GM21381 (cell line): Measurements from ENCODE around the gene FRK.
"Not testable (repeated sequence)": the region's sequence is repeated elsewhere in the genome, so short reads cannot be mapped to it uniquely, and the experiment has no call there.

Source experiments
- ATAC-seq: cut with Tn5 transposase; IDR thresholded peaks from one replicate; pipeline ENCODE4 v1.9.1; 2021; ENCODE audit warnings: mild to moderate bottlenecking, moderate library complexity; ENCODE audit not compliant: unreplicated experiment

Gene FRK

DNA sequence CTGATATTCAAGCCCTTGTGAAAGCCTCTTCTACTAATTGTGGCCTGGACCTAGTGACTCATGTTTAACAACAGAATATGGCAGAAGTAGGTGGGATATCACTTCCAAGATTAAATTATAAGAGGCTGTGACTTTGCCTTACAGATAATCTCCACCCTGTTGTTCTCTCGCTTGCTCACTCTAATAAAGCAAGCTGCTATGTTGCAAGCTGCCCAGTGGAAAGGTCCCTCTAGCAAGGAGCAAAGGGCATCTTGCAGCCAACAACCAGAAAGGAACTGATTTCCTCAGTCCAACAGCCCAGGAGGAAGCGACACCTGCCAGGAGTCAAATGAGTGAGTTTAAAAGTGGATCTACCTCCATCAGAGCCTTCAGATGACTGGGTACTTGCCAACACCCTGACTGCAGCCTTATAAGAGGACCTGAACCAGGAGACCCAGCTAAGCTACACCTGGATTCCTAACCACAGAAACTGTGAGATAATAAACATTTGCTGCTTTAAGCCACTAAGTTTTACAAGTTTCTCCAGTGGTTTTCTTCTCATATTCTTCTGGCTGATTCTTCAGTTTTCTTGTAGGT is 112.6 kb downstream of the FRK start:
- ATAC-seq: no peak

GRCh38 chr6:115945812-115946211 is 114.9 kb downstream of the FRK start:
- ATAC-seq: no peak

- ATAC-seq: no peak
Measured at GRCh38 chr6:115945306-115945705, 115.4 kb downstream of the FRK start.

DNA sequence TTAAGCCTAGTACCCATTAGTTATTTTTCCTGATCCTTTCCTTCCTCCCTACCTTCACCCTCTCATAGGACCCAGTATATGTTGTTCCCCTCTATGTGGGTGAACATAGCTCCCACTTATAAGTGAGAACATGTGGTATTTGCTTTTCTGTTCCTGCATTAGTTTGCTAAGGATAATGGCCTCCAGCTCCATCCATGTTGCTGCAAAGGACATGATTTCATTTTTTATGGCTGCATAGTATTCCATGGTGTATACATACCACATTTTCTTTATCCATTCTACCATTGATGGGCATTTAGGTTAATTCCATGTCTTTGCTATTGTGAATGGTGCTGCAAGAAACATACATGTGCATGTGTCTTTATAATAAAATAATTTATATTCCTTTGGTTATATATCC is 115.9 kb downstream of the FRK start:
- not testable (repeated sequence) for ATAC-seq

DNA sequence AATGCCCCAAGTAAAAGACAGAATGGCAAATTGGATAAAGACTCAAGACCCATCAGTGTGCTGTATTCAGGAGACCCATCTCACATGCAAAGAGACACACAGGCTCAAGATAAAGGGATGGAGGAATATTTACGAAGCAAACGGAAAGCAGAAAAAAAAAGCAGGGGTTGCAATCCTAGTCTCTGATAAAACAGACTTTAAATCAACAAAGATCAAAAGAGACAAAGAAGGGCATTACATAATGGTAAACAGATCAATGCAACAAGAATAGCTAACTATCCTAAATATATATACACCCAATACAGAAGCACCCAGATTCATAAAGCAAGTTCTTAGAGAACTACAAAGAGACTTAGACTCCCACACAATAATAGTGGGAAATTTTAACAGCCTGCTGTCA is 123.2 kb downstream of the FRK start:
- not testable (repeated sequence) for ATAC-seq

DNA sequence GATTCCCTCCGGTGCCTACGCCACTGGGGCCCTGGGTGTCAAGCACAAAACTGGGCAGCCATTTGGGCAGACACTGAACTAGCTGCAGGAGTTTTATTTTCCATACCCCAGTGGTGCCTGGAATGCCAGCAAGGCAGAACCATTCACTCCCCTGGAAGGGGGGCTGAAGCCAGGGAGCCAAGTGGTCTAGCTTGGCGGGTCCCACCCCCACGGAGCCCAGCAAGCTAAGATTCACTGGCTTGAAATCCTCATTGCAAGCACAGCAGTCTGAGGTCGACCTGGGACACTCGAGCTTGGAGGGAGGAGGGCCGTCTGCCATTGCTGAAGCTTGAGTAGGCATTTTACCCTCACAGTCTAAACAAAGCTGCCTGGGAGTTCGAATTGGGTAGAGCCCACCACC is 125.3 kb downstream of the FRK start:
- no peak for ATAC-seq

DNA sequence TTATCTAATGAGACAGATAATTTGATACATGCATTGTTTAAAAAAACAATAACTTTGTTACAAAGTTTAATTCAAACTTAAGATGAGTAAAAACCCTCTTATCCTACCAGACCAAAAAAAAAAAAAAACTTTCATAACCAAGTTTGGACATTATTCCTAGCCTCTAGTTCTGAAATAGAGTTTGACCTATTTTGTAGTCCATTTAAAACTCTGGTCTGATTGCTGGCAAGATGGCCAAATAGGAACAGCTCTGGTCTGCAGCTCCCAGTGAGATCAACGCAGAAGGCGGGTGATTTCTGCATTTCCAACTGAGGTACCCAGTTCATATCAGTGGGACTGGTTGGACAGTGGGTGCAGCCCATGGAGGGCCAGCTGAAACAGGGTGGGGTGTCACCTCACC is 125.9 kb downstream of the FRK start:
- ATAC-seq: no peak

- ATAC-seq: no peak
Measured at GRCh38 chr6:115934145-115934544, 126.5 kb downstream of the FRK start.

DNA sequence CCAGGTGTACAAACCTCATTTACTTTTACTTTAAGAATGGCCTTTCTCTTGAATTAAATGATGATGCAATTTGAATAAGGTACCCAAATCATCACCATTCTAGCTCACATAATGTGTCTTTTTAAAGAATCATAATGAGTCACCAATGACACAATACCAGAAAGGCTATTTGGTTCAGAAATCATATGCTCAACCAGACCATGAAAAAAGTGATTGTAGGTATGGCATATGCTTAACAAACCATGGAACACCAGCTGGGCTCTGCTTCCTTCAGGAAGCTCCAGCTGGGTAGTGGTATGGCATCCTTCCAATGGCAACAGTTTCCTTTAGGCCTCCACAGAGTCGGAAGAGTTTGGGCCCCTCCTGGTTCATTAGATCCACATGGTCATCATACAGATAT is 128.2 kb downstream of the FRK start:
- ATAC-seq: no peak

DNA sequence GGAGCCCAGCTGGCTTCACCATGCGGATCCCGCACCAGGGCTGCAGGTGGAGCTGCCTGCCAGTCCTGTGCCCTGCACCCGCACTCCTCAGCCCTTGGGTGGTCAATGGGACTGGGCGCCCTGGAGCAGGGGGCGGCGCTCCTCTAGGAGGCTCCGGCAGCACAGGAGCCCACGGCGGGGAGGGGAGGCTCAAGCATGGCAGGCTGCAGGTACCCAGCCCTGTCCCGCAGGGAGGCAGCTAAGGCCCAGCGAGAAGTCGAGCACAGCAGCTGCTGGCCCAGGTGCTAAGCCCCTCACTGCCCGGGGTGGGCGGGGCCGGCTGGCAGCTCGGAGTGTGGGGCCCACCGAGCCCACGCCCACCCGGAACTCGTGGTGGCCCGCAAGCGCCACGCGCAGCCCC is 132.7 kb downstream of the FRK start:
- ATAC-seq: not testable (repeated sequence)

DNA sequence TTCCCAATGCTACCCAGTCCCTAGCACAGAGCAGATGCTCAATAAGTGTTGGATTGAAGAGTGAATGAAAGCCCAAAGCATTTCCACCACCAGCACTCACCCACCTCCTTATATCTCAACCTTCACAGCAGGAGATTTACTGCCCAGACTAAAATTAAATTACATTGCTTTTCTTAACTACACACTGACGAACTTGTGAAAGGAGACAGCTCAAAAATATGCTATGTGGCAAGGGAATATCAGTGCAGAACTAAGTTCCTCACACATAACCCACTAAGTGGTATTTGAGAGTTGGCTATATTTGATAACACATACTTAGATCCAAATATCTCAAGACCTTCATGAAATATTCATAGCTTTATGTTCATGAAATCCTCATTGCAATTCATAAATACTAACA is 137.7 kb downstream of the FRK start:
- no peak for ATAC-seq

GRCh38 chr6:115914098-115914497 is 146.6 kb downstream of the FRK start:
- ATAC-seq: no peak

GRCh38 chr6:115909923-115910546 is 150.7 kb downstream of the FRK start:
- no peak for ATAC-seq

DNA sequence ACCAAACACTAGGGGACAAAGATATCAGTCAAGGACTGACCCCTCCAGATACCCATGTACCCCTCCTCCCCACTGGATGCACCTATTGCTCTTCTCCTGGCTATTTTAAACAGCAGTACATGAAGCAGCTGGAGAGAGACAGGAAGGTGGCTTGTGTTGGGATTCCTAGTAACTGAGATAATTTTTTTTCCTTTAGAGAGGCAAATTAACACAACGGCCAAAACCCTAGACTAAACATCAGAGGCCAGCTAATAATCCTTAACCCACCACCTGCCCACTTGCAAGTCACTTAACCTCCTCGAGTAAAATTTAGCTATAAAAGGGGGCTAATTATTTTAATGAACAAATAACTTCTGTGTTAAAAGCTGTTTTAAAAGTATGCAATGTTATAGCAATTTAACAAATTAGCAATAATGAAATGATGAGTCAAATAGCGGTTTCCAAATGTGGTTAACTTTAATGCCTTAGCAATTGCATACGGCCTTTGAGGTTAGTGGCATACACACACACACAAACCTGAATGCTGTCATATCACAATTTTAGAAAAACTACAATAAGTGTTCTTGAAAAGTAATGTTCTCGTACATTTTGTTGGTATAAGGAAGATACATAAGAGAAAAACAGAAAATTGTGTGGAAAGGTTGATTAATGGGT is 151.7 kb downstream of the FRK start:
- ATAC-seq: no peak

DNA sequence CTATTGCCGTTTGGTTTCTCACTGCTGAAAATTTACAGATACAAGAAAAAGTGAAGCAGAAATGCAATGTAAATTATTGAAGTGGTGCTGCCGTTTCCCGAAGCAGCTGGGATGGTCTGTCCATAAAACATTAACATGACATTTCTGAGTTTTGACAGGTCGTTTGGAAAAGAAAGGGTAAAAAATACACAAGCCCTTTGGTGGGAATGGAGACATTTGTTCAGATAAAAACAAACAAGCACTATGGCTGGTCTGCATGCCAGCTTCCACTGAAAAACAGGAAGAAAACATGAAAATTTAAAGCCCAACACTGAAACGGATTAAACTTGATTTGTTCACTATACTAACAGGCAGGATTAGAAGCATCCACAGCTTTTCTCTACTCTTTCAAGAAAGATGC is 155.2 kb downstream of the FRK start:
- ATAC-seq: no peak

- no peak for ATAC-seq
Measured at GRCh38 chr6:115902436-115902835, 158.3 kb downstream of the FRK start.

GRCh38 chr6:115901896-115902295 is 158.8 kb downstream of the FRK start:
- ATAC-seq: no peak

DNA sequence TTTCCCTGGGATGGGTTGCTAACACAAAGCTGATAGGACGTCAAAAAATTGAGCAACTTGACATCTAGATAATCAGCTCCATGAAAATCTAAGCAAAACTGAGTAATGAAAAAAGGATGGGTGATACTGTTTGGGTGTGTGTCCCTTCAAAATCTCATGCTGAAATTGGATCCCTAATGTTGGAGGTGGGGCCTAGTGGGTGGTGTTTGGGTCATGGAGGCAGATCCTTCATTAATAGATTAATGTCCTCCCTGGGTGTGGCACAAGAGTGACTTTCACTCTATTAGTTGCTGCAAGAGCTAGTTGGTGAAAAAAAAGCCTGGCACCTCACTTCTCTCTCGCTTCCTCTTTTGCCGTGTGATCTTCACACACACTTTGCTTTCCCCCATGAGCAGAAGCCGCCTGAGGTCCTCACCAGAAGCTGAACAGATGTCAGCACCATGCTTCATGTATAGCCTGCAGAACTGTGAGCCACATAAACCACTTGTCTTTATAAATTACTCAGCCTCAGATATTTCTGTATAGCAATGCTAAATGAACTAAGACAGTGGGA is 160.9 kb downstream of the FRK start:
- no peak for ATAC-seq

- no peak for ATAC-seq
Measured at GRCh38 chr6:115898246-115898645, 162.4 kb downstream of the FRK start.

GRCh38 chr6:115896538-115897129 is 164.1 kb downstream of the FRK start:
- no peak for ATAC-seq

DNA sequence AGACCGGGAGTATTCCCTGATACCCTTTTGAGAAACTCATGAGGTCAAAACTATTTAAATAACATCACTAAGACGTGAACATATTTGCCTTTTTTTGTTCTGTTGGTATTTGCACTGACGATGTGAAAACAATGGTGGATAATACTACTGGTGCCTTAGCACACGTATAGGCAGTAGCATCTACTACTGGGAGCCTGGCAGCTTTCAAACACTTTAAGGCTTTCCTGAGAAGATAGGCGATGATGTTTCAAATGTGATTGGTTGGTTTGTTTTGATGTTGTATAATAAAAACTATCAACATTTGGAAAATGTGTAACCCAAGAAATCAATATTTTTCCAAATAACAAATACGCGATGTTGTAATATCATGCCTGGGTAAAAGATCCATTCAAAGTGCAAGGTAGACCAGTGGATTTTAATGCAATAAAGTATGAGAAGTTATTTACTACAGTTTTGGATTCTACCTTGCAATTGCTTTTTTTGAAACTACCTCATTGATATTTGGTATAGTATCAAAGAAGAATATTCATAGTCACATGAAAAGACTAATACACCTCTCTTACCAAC is 166.2 kb downstream of the FRK start:
- no peak for ATAC-seq

DNA sequence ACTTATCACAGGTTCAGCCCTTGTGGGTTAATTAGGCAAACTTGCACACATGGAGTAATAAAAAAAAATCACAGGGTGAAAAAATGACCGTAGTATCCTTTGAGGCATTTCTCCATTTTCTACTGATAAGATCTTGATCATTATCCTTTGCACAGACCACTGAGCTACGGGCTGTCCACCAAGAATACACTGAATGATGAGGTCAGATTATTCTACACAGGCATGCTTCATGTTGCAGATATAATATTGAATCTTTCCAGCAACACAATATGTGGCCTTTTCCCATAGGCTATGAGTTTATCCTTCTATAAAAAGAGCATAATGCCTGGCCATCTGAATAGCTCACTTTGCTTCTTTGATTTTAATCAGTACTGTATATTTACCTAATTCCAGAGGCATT is 168.9 kb downstream of the FRK start:
- no peak for ATAC-seq
